Ovary (tissue), 3 donors: ENCODE measurements around the gene PGLYRP2.

Experiments used
- CTCF ChIP-seq, 3 donors: fragments of 450-650 bp in 2 of 3; fragments of 200-600 bp in 1 of 3; IDR thresholded peaks; one replicate each; pipeline versions ENCODE4 v1.5.1 to v1.8.0; 2016 to 2022; ENCODE audit warnings: antibody characterized with exemption in 3 of 3, mild to moderate bottlenecking in 1 of 3
- EP300 ChIP-seq: sonication (generic); formaldehyde crosslinking; IDR thresholded peaks from one replicate; pipeline ENCODE4 v1.6.1; 2017; ENCODE audit warnings: antibody characterized with exemption
- POLR2A ChIP-seq: fragments of 450-650 bp; IDR thresholded peaks from one replicate; pipeline ENCODE4 v1.6.1; 2017; ENCODE audit warnings: antibody characterized with exemption, mild to moderate bottlenecking, moderate library complexity
- donor health status: DM: no; HTN: no; CAD: no.

GRCh38 chr19:15431396-15432017 is 47.8 kb downstream of the PGLYRP2 start:
- TF ChIP-seq CTCF (IDR thresholded peaks at IDR 0.05): no peak
- TF ChIP-seq POLR2A: no peak
- TF ChIP-seq EP300: no peak
